ENCODE measurements around the gene ADAMTS2.

The ADAMTS2 gene

GRCh38 chr5:179207920-179208705 is 137.1 kb downstream of the ADAMTS2 start:
- no peak for DNase-seq

GRCh38 chr5:179207470-179207869 is 137.8 kb downstream of the ADAMTS2 start:
- no peak for DNase-seq

- DNase-seq, result no peak
Measured at GRCh38 chr5:179206366-179206765, 138.9 kb downstream of the ADAMTS2 start.

GRCh38 chr5:179205277-179205676 is 140.0 kb downstream of the ADAMTS2 start:
- no peak for DNase-seq

- no peak for DNase-seq
Measured at GRCh38 chr5:179204572-179204971, 140.7 kb downstream of the ADAMTS2 start.

GRCh38 chr5:179203248-179203647 is 142.0 kb downstream of the ADAMTS2 start:
- DNase-seq, result no peak

- DNase-seq, result no peak
Measured at GRCh38 chr5:179201986-179202385, 143.3 kb downstream of the ADAMTS2 start.

- DNase-seq, result no peak
Measured at GRCh38 chr5:179199246-179199645, 146.0 kb downstream of the ADAMTS2 start.

GRCh38 chr5:179198825-179199224 is 146.4 kb downstream of the ADAMTS2 start:
- no peak for DNase-seq

GRCh38 chr5:179196405-179197079 is 148.7 kb downstream of the ADAMTS2 start:
- DNase-seq, result no peak

GRCh38 chr5:179195561-179196404 is 149.5 kb downstream of the ADAMTS2 start:
- DNase-seq, result no peak

- no peak for DNase-seq
Measured at GRCh38 chr5:179194941-179195381, 150.3 kb downstream of the ADAMTS2 start.

- no peak for DNase-seq
Measured at GRCh38 chr5:179194201-179194910, 150.9 kb downstream of the ADAMTS2 start.

GRCh38 chr5:179193746-179194145 is 151.5 kb downstream of the ADAMTS2 start:
- DNase-seq, result no peak

GRCh38 chr5:179192891-179193470 is 152.3 kb downstream of the ADAMTS2 start:
- no peak for DNase-seq

GRCh38 chr5:179192185-179192890 is 152.9 kb downstream of the ADAMTS2 start:
- DNase-seq, result no peak

GRCh38 chr5:179191506-179192184 is 153.6 kb downstream of the ADAMTS2 start:
- no peak for DNase-seq

GRCh38 chr5:179190851-179191505 is 154.3 kb downstream of the ADAMTS2 start:
- DNase-seq, result no peak

GRCh38 chr5:179188636-179189035 is 156.6 kb downstream of the ADAMTS2 start:
- no peak for DNase-seq
